NCI-H526 treated with DMSO at 0.1 percent for 48 hours (cell line): Measurements from ENCODE around the gene POU3F4.

Experiments used
- DNase-seq: peaks from one replicate; lab custom pipeline; 2025; lab: John Stamatoyannopoulos, UW

Gene POU3F4

DNA sequence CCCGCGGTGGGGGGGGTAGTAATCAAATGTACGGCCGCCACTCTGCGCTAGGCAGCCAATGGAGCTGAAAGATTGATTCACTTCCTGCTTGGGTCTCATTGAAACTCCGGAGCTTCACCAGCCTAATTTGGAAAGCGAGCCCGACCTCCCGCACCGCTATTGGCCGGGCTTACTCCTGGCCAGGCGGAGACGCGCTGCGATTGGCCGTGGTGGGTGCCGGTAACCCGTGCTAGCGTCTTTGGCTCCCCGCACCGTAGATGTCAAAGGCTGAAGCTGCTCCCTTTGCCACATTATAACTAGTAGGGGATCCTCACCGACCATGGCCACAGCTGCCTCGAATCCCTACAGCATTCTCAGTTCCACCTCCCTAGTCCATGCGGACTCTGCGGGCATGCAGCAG is at the start of gene POU3F4:
POU3F4 (plus strand) TSS at position 285 of the 400 bp plus-strand sequence; CDS start at position 320, 35 bp downstream.
- no peak for DNase-seq

DNA sequence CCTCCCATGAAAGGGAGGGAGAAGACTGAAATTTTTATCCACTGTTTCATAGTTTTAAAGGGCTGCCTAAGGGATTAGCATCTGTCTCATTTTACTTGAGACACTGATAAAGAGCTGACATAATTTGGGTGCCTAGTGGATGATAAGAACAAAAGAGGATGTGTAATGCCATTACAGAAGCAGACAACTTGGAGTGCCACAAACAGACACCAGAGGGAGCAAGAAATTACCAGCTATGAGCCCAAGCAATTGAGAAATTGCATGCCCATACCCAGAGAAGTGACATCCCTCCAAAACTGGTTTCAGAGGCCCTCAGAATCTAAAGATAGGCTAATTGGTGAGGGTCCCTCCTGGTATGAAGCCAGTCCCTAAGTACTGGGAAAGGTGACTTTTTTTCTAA is 38.5 kb upstream of the POU3F4 start:
- DNase-seq, result no peak

DNA sequence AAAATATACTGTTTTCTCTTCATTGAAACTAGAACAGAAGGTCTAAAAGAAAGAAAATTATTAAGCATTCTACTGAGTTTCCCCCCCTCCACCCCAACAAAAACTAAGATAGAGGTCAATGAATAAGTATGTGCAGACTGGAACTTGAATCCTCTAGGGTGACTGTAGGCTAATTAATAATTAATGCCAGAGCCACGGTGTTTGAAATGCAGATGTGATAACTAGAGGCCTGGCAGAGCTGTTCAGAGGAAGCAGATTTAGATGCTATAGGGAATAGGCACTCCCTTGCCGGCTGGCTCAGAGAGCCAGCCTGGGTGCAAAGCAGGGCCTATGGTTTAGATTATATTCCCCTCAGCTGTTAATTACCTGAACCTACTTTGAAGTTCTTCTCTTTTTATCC is 12.2 kb upstream of the POU3F4 start:
- DNase-seq, result no peak

DNA sequence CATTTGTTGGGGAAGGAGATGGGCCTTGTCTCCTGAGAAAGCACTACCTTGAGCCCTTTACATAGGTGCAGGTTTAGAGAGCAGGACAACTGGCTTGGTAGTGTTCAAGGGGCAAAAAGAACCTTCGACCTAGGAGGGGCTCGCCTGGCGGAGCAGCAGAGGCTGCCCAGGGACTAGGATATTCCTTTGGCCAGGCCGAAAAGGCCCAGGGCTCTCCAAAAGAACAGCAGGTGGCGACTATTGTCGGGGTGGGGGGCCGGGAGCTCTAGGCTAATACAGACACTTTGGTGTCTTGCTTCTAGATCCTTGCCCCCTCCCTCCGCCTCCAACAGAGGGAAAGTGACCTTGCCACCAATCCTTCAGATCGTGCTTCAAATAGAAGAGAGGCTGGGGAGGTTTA is 7.1 kb upstream of the POU3F4 start:
- no peak for DNase-seq

DNA sequence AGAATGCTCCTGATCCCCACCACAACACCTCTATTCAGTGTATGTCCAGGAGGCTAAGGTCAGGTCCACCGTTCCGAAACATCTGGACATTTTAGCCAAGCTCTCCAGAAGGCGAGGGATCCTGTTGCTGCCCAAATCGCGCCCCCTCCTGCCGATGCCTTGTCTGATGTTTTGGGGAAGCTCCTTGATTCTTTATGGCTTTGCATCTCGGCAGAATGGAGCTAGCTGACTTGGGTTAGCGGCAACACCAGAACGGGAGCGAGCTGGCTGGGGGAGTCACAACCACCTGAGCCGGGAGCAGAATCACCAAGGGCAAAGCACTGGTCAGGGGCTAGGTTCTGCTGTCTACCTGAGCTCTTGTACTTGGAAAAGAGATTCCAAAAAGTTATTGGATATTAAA is 6.6 kb upstream of the POU3F4 start:
- no peak for DNase-seq

DNA sequence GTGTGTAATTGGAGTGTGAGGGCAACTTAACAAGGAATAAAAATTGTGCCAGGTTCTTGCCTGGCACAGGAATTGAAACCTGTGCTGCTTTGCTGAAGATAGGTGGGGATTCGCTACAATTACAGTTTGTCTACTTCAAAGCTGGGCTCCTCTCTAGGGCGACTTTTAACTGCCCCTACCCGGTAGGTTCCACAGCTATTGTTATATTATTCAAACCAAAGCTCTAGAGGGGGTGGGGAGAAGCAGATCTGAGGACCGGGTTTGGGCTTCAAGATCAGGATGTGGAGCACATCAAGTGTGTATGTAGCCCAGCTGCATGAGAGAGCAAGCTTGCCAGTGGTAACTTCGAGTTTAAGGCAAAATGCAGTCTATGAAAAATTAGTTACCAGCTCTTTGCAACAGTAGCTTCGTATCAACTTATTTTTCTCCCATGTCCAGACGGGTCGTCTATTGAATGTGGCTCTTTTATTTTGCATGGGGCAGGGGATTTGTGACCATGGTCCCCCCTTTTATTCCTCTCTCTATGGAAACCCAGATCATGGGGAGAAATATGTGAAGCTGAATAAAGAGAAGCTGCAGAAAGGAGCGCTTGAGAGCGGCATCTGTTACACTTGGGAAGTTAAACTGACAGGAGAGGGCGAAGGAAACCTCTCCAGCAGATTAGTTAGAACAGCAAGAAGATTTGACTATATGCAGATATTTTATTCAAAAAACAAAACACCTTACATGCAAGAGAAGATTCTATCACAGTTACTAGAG is 3.2 kb upstream of the POU3F4 start:
- no peak for DNase-seq

DNA sequence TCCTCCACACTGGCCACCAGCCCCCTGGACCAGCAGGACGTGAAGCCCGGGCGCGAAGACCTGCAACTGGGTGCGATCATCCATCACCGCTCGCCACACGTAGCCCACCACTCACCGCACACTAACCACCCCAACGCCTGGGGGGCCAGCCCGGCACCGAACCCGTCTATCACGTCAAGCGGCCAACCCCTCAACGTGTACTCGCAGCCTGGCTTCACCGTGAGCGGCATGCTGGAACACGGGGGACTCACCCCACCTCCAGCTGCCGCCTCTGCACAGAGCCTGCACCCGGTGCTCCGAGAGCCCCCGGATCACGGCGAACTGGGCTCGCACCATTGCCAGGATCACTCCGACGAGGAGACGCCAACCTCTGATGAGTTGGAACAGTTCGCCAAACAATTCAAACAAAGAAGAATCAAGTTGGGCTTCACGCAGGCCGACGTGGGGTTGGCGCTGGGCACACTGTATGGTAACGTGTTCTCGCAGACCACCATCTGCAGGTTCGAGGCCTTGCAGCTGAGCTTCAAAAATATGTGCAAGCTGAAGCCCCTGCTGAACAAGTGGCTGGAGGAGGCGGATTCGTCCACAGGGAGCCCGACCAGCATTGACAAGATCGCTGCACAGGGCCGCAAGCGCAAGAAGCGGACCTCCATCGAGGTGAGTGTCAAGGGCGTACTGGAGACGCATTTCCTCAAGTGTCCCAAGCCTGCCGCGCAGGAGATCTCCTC is 600 bp downstream of the POU3F4 start:
- no peak for DNase-seq

DNA sequence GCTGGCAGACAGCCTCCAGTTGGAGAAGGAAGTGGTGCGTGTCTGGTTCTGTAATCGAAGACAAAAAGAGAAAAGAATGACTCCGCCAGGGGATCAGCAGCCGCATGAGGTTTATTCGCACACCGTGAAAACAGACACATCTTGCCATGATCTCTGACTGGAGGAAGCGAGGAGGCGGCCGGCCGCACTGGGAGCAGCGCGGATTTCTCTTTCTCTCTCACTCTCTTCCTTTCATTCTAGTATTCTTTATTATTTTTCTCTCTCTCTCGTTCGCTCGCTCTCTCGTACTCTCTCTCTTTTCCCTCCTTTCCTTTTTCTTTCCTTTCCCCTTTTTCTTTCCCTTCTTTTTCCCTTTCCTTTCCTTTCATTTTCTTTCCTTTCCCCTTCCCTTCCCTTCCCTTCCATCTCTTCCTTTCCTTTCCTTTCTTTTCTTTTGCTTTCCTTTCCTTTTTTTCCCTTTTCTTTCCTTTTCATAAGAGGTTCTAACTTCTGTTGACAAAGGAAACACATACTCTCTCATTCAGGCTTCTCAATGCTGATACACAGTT is 1.2 kb downstream of the POU3F4 start:
- DNase-seq, result no peak

DNA sequence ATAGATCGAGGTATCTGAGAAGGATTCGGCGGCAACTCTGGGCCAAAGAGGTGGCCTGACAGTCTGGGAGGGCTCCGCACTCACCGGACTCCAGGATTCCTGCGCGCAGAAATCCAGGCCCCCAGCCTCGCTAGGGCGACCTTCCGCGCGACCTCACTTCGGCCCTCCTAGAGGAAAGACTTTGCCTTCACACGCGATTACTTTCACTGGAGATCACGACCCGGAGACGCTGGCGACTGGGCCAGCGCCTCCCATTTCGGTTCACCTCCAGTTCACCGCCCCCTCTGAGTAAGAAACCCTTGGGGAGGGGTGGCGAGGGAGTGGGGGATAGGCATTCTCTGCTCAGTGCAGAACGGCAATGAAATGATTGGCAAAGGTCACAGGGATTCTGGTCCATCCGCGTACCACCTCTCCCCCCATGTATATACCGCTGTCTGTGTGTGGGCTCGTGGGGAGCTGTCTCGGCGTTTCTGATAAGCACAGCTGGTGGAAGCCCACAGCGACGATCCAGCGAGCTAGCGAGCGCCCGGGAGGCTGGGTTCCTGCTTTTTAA is 2.5 kb downstream of the POU3F4 start:
- DNase-seq, result no peak

DNA sequence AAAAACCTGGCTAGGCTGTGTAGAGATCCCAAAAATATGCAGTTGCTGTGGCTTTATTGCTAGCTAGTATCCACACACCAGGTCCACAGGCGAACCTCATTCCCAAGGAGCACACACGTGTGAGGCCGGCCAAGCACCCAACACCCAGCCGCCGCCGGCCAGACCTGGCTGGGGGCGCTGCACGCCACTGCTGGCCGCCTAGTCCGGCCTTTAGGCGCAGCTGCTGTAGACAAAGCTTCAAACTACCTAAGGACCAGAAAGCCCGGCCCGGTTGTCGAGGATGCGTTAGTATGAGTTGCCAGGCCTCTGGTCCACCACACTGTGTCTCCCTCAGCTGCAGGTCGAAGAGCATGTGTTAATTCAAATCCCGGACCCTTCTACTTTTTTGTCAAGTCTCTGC is 3.1 kb downstream of the POU3F4 start:
- DNase-seq, result no peak

DNA sequence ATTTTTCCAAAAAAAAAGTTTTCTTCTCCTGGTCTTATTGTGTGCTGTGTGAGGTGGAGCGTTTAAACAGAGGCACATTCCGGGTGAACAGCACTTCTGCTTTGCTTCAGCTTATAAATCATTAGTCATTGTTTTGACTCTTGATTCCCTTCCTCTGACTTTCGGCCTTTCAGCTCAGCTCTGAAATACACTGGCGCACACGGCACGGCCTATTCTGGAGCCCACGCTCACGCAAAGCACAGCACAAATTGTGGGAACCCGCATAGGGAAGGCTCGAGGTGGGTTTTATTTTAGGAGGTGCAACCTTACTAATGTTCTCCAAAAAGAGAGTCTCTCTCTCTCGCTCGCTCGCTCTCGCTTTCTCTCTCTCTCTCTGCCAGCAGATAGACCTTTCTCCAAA is 4.0 kb downstream of the POU3F4 start:
- DNase-seq, result no peak

DNA sequence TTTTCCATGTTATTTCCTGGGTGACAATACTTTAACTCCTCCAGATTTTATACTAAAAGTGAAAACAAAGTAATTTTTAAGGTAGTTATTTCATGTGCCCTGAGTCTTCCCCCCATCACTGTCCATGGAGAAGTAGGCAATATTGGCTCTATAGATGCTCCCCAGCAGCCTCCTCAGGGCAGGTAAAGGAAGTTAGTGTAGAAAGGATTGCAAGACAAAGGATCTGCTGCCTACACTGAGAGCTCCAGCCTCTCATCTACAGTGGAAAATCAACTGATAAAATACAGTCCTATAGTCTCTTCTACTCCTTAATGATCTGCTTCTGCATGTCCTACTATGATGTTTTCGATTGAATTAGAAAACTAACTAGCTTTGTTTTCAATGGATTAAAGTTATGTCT is 8.5 kb downstream of the POU3F4 start:
- DNase-seq, result no peak

DNA sequence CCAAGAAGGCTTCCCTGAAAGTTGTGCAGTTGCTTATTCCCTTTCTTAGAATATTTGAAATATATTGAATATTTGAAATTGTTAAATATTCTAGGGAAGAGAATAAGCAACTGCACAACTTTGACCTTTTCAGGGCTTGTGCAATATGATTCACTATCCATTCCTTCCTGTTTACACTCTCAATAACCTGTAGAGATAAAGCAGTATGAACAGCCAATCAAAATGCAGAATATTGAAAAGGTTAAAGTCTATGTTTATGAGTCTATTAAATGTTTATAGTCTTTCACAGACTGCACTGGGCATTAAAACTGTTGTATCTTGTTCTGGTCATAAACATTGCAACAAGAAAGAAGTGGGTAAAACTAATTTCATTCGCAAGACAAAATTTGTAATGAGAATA is 13.8 kb downstream of the POU3F4 start:
- DNase-seq, result no peak

DNA sequence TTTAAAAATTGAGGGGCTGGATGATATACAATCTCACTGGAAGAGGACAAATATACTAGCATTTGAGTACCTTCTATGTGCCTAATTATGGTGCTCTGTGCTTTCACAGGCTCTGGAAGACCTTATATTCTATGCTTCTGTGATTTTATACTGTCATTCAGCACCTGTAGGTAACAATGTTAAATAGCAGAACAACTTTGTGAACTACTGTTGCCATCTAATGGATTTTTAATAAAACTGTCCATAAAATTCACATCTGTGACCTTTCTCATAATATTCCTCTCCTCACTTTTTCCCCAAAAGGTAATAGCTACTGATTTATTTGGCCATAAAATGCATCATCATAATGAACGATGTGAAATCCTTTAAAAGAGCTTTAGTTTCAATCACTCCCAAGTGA is 21.9 kb downstream of the POU3F4 start:
- no peak for DNase-seq

DNA sequence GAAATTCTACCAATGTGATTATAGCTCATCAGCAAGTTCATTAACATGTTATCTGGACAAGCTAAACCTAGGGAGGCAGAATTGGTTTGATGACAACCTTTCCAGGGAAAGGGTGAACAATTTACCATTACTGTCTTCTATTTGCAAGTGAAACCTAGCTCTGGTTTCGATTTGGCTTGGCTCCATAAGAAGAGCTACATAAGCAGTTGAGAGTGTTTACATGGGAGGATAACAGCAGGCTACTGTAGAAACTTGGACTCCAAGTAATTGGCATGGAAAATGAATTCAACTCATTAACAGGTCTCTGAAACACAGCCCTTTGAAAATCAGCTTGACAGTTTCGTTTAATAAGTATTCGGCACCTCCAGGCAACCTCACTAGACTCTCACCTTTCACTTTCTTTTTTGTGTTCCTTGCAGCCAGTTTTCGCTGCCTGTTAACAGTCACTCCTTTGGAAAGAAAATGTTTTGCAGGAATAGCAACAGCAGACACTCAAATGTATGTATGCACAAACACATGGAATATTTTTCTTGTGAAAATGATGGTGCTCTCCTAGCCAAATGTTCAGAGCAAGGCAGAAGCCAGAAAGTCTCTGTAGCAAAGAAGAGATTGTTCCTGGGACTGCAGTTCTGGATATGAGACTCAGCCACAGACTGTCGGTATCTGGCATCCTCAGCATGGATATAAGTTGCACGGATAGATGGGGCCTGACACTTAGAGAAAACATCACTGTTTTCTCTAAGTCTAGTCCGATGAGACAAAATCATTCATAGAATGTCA is 27.5 kb downstream of the POU3F4 start:
- DNase-seq, result no peak
